ENCODE results near the gene ADARB2.

The ADARB2 gene

GRCh38 chr10:1560535-1561192, 176.7 kb downstream of the ADARB2 start:
- DNase-seq: no peak

- DNase-seq: no peak
Measured at GRCh38 chr10:1559761-1560160, 177.6 kb downstream of the ADARB2 start.

- no peak for DNase-seq
Measured at GRCh38 chr10:1559311-1559710, 178.0 kb downstream of the ADARB2 start.

- no peak for DNase-seq
Measured at GRCh38 chr10:1558906-1559305, 178.4 kb downstream of the ADARB2 start.

GRCh38 chr10:1557081-1557480, 180.2 kb downstream of the ADARB2 start:
- DNase-seq: no peak

GRCh38 chr10:1556496-1556895, 180.8 kb downstream of the ADARB2 start:
- DNase-seq: no peak

GRCh38 chr10:1553951-1554350, 183.4 kb downstream of the ADARB2 start:
- no peak for DNase-seq

GRCh38 chr10:1552881-1553670, 184.2 kb downstream of the ADARB2 start:
- no peak for DNase-seq

GRCh38 chr10:1552406-1552805, 184.9 kb downstream of the ADARB2 start:
- no peak for DNase-seq

- DNase-seq: no peak
Measured at GRCh38 chr10:1551636-1552338, 185.5 kb downstream of the ADARB2 start.

GRCh38 chr10:1550616-1551015, 186.7 kb downstream of the ADARB2 start:
- DNase-seq: no peak

GRCh38 chr10:1550291-1550595, 187.1 kb downstream of the ADARB2 start:
- DNase-seq: no peak

- DNase-seq: no peak
Measured at GRCh38 chr10:1549591-1550290, 187.6 kb downstream of the ADARB2 start.

GRCh38 chr10:1548596-1548995, 188.7 kb downstream of the ADARB2 start:
- DNase-seq: no peak

- DNase-seq: no peak
Measured at GRCh38 chr10:1548146-1548545, 189.2 kb downstream of the ADARB2 start.

GRCh38 chr10:1546431-1547110, 190.8 kb downstream of the ADARB2 start:
- DNase-seq: no peak

- DNase-seq: no peak
Measured at GRCh38 chr10:1545524-1545923, 191.8 kb downstream of the ADARB2 start.

- no peak for DNase-seq
Measured at GRCh38 chr10:1544929-1545328, 192.4 kb downstream of the ADARB2 start.

GRCh38 chr10:1544209-1544673, 193.1 kb downstream of the ADARB2 start:
- no peak for DNase-seq

- DNase-seq: no peak
Measured at GRCh38 chr10:1543596-1543995, 193.7 kb downstream of the ADARB2 start.

- DNase-seq: no peak
Measured at GRCh38 chr10:1542941-1543340, 194.4 kb downstream of the ADARB2 start.

GRCh38 chr10:1540144-1540543, 197.2 kb downstream of the ADARB2 start:
- no peak for DNase-seq

- no peak for DNase-seq
Measured at GRCh38 chr10:1539216-1539615, 198.1 kb downstream of the ADARB2 start.

Measured in CD4-positive, alpha-beta T cell treated with Interleukin-12 subunit alpha and Interleukin-12 subunit beta, for 1 hour (primary cell).